DMS79 (cell line): Measurements from ENCODE around the gene ATXN7L1.

Experiments used
- DNase-seq: peaks from one replicate; lab custom pipeline; 2025; lab: John Stamatoyannopoulos, UW

ATXN7L1 gene

DNA sequence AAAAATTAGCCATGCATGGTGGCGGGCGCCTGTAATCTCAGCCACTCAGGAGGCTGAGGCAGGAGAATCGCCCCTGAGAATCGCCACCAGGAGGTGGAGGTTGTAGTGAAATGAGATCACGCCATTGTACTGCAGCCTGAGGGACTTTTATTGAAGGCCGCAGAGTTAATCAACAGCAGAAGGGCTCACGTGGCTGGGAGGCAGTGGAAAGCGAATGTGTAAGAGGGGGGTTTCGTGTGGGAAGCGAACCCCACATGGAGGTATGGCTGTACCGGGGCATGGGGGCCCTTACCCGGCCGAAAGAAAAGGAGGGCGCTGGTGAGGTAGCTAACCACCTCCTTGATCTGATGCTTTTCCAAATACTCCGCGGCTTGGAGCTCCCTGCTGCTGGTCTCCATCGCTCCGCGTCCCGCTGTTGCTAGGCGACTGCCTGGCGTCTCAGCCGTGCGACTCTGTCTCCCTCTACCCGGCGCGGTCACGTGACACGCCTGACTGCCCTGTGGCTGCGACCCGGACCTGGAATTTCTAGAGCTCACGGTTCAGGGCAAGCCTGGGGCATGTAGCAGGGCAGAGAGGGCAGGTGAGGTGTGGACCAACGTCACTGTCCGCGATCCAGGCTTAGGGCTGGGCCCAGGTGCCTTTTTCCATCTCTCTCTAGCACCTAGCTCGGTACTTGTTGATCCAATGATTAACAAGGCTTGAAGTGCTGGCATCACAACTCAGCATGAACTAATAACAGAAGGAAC is 295.2 kb downstream of the ATXN7L1 start, which contains the start of gene EFCAB10:
Gene EFCAB10, minus strand, starts transcription at position 428 of the 746 bp plus-strand sequence. Its CDS starts 30 bp downstream, at position 398.
- DNase-seq = peak; percentile 21

DNA sequence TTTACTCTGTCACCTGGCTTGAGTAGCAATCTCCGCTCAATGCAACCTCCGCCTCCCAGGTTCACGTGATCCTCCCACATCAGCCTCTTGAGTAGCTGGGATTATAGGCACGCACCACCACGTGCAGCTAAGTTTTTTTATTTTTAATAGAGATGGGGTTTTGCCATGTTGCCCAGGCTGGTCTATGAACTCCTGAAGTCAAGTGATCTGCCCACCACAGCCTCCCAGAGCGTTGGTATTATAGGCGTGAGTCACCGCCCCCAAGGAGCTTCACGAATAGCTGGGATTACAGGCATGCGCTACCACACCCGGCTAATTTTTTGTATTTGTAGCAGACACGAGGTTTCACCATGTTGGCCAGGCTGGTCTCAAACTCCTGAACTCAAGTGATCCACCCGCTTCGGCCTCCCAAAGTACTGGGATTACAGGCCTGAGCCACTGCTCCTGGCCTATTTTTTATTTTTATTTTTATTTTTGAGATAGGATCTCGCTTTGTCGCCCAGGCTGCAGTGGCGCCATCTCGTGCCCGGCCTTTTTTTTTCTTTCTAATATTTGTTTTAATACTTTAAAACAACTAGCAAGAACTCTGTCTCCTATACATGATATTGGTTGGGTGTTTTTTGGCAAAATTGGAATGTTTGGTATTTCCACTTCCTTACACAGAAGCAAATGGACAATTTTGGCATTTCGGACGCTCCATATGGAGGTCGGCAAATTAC is 296.2 kb downstream of the ATXN7L1 start:
- no peak for DNase-seq

DNA sequence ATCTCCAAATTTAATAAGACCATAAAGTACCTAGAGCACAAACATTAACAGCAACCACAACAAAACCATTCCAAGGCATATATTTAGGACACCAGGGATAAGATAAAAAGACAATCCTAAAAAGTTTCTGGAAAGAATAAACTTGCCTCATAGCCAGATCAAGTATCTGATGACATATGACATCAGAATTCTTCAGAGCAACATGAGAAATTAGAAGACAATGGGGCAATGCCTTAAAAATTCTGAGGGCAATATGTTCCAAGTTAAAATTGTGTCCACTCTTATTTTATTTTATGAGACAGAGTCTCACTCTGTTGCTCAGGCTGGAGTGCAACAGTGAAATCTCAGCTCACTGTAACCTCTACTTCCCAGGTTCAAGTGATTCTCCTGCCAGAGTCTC is 297.9 kb downstream of the ATXN7L1 start:
- no peak for DNase-seq

DNA sequence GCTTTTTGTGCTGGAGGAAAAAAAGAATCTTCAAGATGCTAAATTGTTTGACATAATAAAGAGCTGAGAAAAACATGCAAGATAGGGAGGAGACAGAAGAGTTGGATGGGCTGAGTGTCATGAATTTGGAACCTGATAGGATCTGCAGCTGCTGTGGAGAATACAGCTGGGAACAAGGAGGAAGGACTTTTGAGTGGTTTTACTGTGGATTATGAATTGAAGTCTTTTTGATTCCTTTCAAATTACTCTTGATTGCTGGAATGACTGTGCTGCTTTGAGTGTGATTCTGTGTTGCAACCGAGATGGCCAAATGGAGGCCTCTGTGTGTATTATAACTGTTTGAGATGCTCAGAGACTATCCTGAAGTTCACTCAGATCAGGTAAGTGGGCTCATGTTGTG is 299.1 kb downstream of the ATXN7L1 start:
- DNase-seq = no peak

DNA sequence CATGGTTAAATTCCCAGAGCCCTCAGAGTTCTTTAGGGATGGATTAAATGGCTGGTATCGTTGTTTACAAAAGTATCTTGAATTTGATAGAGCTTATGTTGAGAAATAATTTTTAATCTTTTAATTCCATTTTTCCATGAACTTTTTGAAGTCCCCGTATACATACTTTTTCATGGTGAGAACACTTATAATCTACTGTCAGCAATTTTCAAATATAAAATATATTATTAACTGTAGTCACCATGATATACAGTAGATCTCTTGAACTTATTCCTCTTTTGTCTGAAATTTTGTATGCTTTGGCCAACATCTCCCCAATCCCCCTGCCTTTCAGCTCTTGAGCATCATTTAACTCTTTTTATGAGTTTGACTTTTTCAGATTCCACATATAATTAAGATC is 304.5 kb downstream of the ATXN7L1 start:
- DNase-seq = no peak

DNA sequence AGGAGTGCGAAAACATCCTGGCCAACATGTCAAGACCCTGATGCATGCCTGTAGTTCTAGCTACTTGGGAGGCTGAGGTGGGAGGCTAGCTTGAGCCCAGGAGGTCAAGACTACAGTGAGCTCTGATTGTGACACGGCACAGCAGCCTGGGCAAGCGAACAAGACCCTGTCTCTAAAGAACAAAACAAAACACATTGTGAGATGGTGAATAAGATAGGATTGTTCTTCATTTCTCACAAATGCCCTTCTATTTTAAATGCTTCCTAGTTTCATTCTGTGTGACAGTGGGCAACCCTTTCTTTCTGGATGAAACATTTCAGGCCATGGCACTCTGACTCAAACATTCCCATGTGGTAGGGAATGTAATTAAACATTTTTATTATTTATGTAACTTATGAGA is 308.6 kb downstream of the ATXN7L1 start:
- no peak for DNase-seq

DNA sequence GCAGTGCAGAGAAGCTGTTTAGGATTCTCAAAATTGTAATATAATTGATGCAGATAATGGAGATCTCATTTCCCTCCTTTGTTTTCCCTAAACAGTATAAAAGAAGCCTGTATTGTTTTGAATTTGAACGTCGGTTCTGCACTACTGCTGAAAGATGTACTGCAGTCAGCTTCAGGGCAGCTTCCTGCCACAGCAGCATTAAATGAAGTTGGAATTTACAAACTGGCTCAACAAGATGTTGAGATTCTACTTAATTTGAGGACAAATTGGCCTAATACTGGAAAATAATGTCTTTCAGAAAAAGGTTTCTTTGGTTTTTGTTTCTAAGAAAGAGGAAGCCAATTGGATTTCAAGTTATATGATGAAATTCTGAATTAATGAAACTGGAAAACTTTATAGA is 309.4 kb downstream of the ATXN7L1 start:
- no peak for DNase-seq

DNA sequence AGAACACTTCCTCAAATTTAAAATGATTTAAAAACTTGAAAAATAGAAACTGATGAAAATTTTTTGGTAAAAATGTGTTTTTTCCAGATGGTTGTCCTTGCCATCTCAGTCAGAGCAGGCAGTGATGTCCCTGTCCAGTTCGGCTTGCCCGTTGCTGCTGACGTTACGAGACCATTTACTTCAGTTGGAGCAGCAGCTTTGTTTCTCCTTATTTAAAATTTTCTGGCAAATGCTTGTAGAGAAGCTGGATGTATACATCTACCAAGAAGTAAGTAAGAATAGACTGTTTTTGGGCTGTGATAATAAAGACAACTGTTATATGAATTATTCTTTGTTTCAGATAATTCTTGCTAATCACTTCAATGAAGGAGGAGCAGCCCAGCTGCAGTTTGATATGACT is 311.2 kb downstream of the ATXN7L1 start:
- no peak for DNase-seq

DNA sequence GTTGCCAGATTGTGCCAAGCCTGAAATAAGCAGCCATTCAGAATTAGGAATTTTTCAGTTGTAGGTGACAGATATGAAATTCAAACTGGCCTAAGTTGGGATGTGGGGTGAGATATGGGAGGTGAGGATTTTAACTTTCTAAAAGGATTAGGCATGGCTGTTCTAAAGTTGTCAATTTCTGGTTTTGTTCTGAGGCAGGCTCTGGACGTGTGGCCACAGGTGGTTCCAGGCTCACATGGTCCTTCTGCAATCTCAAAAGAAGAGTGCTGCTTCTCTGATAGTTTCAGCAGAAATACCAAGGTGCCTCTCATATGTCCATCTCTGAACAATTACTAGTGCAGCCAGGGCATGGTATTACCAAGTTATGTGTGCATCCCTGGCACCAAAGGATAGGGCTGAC is 316.5 kb downstream of the ATXN7L1 start:
- no peak for DNase-seq
